Suprapubic skin (tissue), 4 donors: Measurements from ENCODE around the gene SIPA1L3. TPM values are rescaled to one million over a fixed set of nuclear protein-coding genes. Genes with fewer than 3 reads are reported as not detected.

Source experiments
- DNase-seq, 2 donors: peaks; one replicate each; pipeline ENCODE4 v3.0.0-alpha.2; 2019; ENCODE audit warnings: low spot score in 2 of 2
- H3K27ac ChIP-seq: fragments of 200-600 bp; sonication (generic); one replicate; pipeline ENCODE4 v1.5.1; 2019
- H3K27me3 ChIP-seq: fragments of 200-600 bp; sonication (generic); one replicate; pipeline ENCODE4 v1.5.1; 2019
- H3K36me3 ChIP-seq: fragments of 200-600 bp; sonication (generic); one replicate; pipeline ENCODE4 v1.5.1; 2019
- H3K4me1 ChIP-seq: fragments of 200-600 bp; sonication (generic); one replicate; pipeline ENCODE4 v1.5.1; 2019
- H3K4me3 ChIP-seq: fragments of 200-600 bp; sonication (generic); one replicate; pipeline ENCODE4 v1.5.1; 2019; ENCODE audit warnings: mild to moderate bottlenecking
- H3K9me3 ChIP-seq: fragments of 200-600 bp; sonication (generic); one replicate; pipeline ENCODE4 v1.5.1; 2019
- EP300 ChIP-seq: sonication (generic); formaldehyde crosslinking; IDR thresholded peaks from one replicate; pipeline ENCODE4 v1.6.1; 2017; ENCODE audit warnings: antibody characterized with exemption
- POLR2A ChIP-seq, 2 donors: fragments of 450-650 bp; IDR thresholded peaks; one replicate each; pipeline ENCODE4 v1.6.1; 2017; ENCODE audit warnings: antibody characterized with exemption in 2 of 2, mild to moderate bottlenecking in 2 of 2, moderate library complexity in 2 of 2
- POLR2AphosphoS5 ChIP-seq, 3 donors: sonication (generic); formaldehyde crosslinking; IDR thresholded peaks; one replicate each; pipeline ENCODE4 v1.6.1; 2017; ENCODE audit warnings: antibody characterized with exemption in 3 of 3
- WGBS: methylation state at CpG from one replicate; pipeline ENCODE4 v1.1.5; 2018; 5-methylcytosine and 5-hydroxymethylcytosine counted together
- total RNA-seq, 4 donors: library from RNA; depleted of rRNA; stranded (reverse); fragments of >200 nt; gene quantifications; one replicate each; pipeline ENCODE4 v1.1.0, GENCODE V29; 2016
- TF ChIP-seq, protein P1 (sequence below), 2 donors: fragments of 200-600 bp in 1 of 2; fragments of 450-650 bp in 1 of 2; sonication (generic) in 1 of 2; IDR thresholded peaks; one replicate each; pipeline ENCODE4 v1.5.1; 2016 to 2019; ENCODE audit warnings: antibody characterized with exemption in 2 of 2, mild to moderate bottlenecking in 1 of 2, moderate library complexity in 1 of 2

SIPA1L3 gene
- total RNA-seq, 4 donors from 2014 or later, result 52.6 to 92.1 (median 81.8) TPM

- WGBS, result 91% methylated on average over 8 of the region's 8 CpGs
- TF ChIP-seq, protein P1, sequence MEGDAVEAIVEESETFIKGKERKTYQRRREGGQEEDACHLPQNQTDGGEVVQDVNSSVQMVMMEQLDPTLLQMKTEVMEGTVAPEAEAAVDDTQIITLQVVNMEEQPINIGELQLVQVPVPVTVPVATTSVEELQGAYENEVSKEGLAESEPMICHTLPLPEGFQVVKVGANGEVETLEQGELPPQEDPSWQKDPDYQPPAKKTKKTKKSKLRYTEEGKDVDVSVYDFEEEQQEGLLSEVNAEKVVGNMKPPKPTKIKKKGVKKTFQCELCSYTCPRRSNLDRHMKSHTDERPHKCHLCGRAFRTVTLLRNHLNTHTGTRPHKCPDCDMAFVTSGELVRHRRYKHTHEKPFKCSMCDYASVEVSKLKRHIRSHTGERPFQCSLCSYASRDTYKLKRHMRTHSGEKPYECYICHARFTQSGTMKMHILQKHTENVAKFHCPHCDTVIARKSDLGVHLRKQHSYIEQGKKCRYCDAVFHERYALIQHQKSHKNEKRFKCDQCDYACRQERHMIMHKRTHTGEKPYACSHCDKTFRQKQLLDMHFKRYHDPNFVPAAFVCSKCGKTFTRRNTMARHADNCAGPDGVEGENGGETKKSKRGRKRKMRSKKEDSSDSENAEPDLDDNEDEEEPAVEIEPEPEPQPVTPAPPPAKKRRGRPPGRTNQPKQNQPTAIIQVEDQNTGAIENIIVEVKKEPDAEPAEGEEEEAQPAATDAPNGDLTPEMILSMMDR (IDR thresholded peaks at IDR 0.05), result no peak
- no peak for TF ChIP-seq POLR2AphosphoS5 (IDR thresholded peaks at IDR 0.05)
- H3K36me3 ChIP-seq, result peaks cover 54% of the 10 kb centered on the region
- H3K27ac ChIP-seq, result no peak overlapping the region
- no peaks in the 10 kb centered on the region for H3K27me3 ChIP-seq
- no peak overlapping the region for H3K4me3 ChIP-seq
- peaks cover 11% of the 10 kb centered on the region for H3K4me1 ChIP-seq
- H3K9me3 ChIP-seq, result no peaks in the 10 kb centered on the region
- DNase-seq, result no peak
These were observed 297.1 kb downstream of the SIPA1L3 start for GRCh38 chr19:38204096-38204495.

DNA sequence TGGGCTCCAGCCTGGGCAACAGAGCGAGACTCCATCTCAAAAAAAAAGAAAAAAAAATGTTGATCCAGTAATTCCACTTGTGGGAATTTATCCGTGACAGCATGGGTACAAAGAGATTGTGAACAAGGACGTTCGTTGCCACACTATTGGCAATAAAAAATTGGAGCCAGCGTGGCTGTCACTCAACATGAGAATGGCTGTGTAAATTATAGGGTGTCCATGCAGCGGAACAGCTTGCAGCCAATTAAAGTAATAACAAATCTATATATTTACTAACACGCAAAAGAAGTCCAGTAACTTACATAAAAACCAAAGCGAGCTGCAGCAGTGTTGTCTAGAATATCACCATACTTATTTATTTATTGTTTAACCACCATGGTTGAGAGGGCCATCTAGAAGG, 297.7 kb downstream of the SIPA1L3 start:
- H3K36me3 ChIP-seq, result peaks cover 54% of the 10 kb centered on the region
- H3K4me1 ChIP-seq, result peaks cover 17% of the 10 kb centered on the region
- 95% methylated on average over 8 of the region's 8 CpGs for WGBS
- H3K27me3 ChIP-seq, result no peaks in the 10 kb centered on the region
- H3K27ac ChIP-seq, result no peak overlapping the region
- no peak for TF ChIP-seq EP300
- TF ChIP-seq POLR2AphosphoS5 (IDR thresholded peaks at IDR 0.05), result no peak
- TF ChIP-seq, protein P1 (IDR thresholded peaks at IDR 0.05), result no peak
- TF ChIP-seq POLR2A (IDR thresholded peaks at IDR 0.05), result no peak
- no peaks in the 10 kb centered on the region for H3K9me3 ChIP-seq
- no peak for DNase-seq
- H3K4me3 ChIP-seq, result no peak overlapping the region

GRCh38 chr19:38206006-38206745, 299.2 kb downstream of the SIPA1L3 start:
- peaks cover 4% of the 10 kb centered on the region for H3K27me3 ChIP-seq
- WGBS, result 87% methylated on average over 8 of the region's 36 CpGs
- H3K9me3 ChIP-seq, result no peaks in the 10 kb centered on the region
- H3K4me1 ChIP-seq, result peaks cover 28% of the 10 kb centered on the region
- DNase-seq, result no peak
- TF ChIP-seq POLR2A (IDR thresholded peaks at IDR 0.05), result no peak
- TF ChIP-seq EP300, result no peak
- no peak for TF ChIP-seq POLR2AphosphoS5 (IDR thresholded peaks at IDR 0.05)
- TF ChIP-seq, protein P1 (IDR thresholded peaks at IDR 0.05), result no peak
- peaks cover 51% of the 10 kb centered on the region for H3K36me3 ChIP-seq
- no peak overlapping the region for H3K4me3 ChIP-seq
- no peak overlapping the region for H3K27ac ChIP-seq

DNA sequence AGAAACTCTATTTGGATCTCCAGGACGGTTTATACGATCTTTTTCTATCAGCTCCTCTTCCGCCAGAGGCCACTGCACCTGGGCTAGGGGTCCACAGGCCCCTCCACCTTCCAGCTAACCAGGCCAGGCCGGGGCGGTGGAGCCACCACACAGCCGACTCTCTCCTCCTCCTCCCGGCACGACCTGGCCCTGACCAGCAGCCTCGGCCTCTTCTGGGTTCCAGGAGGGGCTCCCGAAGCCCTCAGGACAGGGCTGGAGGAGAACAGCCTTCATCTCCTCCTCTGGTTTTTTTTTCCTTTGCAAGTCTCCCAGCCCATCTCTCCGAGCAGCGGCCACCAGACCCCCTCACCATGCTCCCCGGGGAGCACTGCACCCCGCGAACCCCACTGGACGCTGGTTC, 299.9 kb downstream of the SIPA1L3 start:
- DNase-seq, result no peak
- no peak overlapping the region for H3K4me3 ChIP-seq
- peaks cover 30% of the 10 kb centered on the region for H3K4me1 ChIP-seq
- peaks cover 44% of the 10 kb centered on the region for H3K36me3 ChIP-seq
- H3K9me3 ChIP-seq, result no peaks in the 10 kb centered on the region
- TF ChIP-seq POLR2AphosphoS5 (IDR thresholded peaks at IDR 0.05) (no peak), POLR2A (IDR thresholded peaks at IDR 0.05) (no peak), EP300 (no peak)
- TF ChIP-seq, protein P1 (IDR thresholded peaks at IDR 0.05), result no peak
- WGBS, result 91% methylated on average over 16 of the region's 16 CpGs
- peaks cover 9% of the 10 kb centered on the region for H3K27me3 ChIP-seq
- no peak overlapping the region for H3K27ac ChIP-seq

- no peak for DNase-seq
- 71% methylated on average over 12 of the region's 12 CpGs for WGBS
- TF ChIP-seq POLR2AphosphoS5 (IDR thresholded peaks at IDR 0.05), result no peak
- TF ChIP-seq EP300, result no peak
- TF ChIP-seq, protein P1 (IDR thresholded peaks at IDR 0.05), result no peak
- TF ChIP-seq POLR2A (IDR thresholded peaks at IDR 0.05), result no peak
- Histone ChIP-seq H3K4me1 (peaks cover 30% of the 10 kb centered on the region), H3K27ac (no peak overlapping the region), H3K4me3 (no peak overlapping the region), H3K36me3 (peaks cover 37% of the 10 kb centered on the region), H3K9me3 (no peaks in the 10 kb centered on the region), H3K27me3 (peaks cover 9% of the 10 kb centered on the region)
These were observed 300.5 kb downstream of the SIPA1L3 start for GRCh38 chr19:38207543-38207942.
